Lower leg skin (tissue), 3 donors: ENCODE results near the gene CEP83.

Source experiments
- CTCF ChIP-seq, 3 donors: fragments of 450-650 bp; IDR thresholded peaks; one replicate each; pipeline ENCODE4 v1.5.1; 2016; ENCODE audit warnings: antibody characterized with exemption in 3 of 3, mild to moderate bottlenecking in 3 of 3, moderate library complexity in 2 of 3
- POLR2A ChIP-seq, 2 donors: fragments of 450-650 bp; IDR thresholded peaks; one replicate each; pipeline ENCODE4 v1.6.1; 2016 to 2017; ENCODE audit warnings: antibody characterized with exemption in 2 of 2, mild to moderate bottlenecking in 1 of 2, moderate library complexity in 1 of 2

- TF ChIP-seq CTCF (IDR thresholded peaks at IDR 0.05) (no peak), POLR2A (IDR thresholded peaks at IDR 0.05) (no peak)
Observed at GRCh38 chr12:94312378-94312777, 147.3 kb downstream of the CEP83 start.
